HG02798 (cell line): ENCODE measurements around the gene DCLRE1C.
"Not testable (repeated sequence)": the region's sequence is repeated elsewhere in the genome, so short reads cannot be mapped to it uniquely, and the experiment has no call there.

Source experiments
- ATAC-seq: cut with Tn5 transposase; IDR thresholded peaks from one replicate; pipeline ENCODE4 v1.9.1; 2021; ENCODE audit warnings: mild to moderate bottlenecking; ENCODE audit not compliant: unreplicated experiment, poor library complexity

DCLRE1C gene

DNA sequence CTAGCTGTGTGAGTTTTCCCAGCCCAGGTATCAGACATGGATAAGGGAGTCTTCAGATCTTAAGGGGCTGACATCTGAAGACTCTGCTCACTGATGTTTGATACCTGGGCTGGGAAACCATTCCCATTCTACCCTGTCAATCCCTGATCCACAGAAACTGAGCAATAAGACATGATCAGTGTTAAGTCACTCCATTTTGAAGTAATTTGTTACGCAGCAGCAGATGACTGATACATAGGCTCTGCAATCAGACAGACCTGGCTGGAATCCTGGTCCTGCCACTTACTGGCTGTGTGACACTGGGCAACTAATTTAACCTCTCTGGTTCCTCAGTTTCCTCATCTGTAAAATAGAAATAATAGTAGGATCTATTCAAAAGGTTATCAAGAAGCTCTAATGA, 6.6 kb downstream of the DCLRE1C start:
- ATAC-seq, result no peak

DNA sequence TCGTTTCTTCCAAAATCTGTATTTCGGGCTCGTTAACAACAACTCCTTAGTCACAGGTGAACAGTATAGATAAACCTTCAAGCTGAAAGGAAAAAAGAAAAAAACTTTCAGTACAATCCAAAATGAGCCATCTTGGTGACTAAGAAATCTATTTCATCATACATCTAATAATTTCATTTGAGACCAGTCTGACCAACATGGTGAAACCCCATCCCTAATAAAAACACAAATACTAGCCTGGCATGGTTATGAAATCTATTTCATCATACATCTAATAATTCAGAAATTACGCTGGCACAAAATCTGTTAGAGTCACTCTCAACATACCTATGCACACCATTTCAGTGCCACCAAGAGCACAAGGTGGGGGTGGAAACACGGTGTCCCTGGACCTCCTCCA, 8.8 kb downstream of the DCLRE1C start:
- no peak for ATAC-seq

- not testable (repeated sequence) for ATAC-seq
Observed at GRCh38 chr10:14942950-14943338, 11.0 kb downstream of the DCLRE1C start.

GRCh38 chr10:14942147-14942949, 11.5 kb downstream of the DCLRE1C start:
- peak; percentile 95 for ATAC-seq

DNA sequence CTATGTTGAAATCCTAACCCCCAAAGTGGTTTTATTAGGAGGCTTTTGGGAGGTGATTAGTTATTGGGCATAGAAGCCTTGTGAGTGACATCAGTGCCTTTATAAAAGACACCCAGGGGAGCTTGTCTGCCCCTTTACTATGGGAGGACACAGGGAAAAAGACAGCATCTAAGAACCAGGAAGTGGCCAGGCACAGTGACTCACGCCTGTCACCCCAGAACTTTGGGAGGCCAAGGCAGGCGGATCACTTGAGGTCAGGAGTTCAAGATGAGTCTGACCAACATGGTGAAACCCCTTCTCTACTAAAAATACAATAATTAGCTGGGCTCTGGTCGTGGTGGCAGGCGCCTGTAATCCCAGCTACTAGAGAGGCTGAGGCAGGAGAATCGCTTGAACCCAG, 14.9 kb downstream of the DCLRE1C start:
- not testable (repeated sequence) for ATAC-seq

GRCh38 chr10:14936584-14936983, 17.3 kb downstream of the DCLRE1C start:
- ATAC-seq, result no peak

GRCh38 chr10:14930610-14931009, 23.3 kb downstream of the DCLRE1C start:
- no peak for ATAC-seq

DNA sequence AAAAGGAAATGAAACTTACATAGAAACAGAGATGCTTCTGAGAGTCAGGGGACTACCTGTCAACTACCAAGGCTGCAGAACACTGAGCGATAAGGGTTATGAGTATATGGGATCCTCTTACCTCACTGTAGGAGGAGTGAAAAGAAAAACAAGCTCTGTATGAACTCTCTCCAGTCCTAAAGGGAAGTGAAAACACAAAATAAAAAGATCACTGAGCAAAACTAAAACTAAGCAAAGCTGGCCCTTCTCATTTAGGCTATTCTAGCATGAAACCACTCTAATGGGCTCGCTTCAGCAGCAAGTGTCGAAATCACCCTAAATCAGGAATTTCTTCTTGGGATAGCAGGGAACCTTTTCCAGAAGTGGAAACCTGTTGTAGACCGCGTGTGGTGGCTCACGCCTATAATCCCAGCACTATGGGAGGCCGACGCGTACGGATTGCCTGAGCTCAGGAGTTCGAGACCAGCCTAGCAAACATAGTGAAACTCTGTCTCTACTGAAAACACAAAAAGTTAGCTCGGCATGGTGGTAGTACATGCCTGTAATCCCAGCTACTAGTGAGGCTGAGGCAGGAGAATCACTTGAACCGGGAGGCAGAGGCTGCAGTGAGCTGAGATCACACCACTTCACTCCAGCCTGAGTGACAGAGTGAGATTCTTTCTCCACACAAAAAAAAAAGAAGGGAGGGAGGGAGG, 27.0 kb downstream of the DCLRE1C start:
- ATAC-seq, result peak; percentile 97

DNA sequence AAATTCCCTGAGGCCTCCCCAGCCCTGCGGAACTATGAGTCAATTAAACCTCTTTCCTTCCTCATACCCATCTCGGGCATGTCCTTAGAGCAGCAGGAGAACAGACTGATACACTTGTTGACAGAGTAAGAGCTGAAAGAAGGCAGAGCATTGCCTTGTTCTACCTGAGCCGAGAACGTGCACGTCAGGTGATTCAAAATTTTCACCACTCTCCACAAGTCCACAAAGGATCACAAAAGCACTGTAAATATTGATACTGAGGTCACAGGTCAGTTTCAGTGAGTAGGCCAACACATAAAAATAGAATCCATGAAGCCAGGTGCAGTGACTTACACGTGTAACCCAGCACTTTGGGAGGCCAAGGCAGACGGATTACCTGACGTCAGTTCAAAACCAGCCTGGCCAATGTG, 27.8 kb downstream of the DCLRE1C start:
- peak; percentile 11 for ATAC-seq

GRCh38 chr10:14925268-14925667, 28.6 kb downstream of the DCLRE1C start:
- ATAC-seq, result no peak

DNA sequence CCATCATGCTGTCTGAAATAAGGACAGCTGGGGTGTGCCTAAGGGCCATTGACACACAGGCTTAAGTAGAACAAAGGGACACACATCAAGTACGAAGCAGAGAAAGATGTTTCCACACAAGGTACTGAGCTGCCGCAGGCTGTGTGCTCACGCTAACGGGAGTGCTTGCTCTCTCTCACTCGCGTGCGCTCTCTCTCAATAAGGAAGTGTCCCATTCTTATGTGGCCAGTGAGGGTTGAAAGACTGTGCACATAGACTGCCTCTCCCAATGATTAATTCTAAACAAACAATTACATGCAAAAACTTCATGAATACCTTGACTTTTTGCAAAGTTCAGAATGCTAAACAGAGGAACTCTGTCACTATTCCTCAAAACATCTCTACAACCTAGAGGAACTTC, 29.9 kb downstream of the DCLRE1C start:
- ATAC-seq, result no peak

- ATAC-seq, result peak; percentile 36
Observed at GRCh38 chr10:14918964-14919363, 34.9 kb downstream of the DCLRE1C start.

GRCh38 chr10:14917827-14918226, 36.1 kb downstream of the DCLRE1C start:
- ATAC-seq, result no peak

GRCh38 chr10:14916600-14916999, 37.3 kb downstream of the DCLRE1C start:
- no peak for ATAC-seq

GRCh38 chr10:14911801-14912200, 42.1 kb downstream of the DCLRE1C start:
- ATAC-seq, result no peak

DNA sequence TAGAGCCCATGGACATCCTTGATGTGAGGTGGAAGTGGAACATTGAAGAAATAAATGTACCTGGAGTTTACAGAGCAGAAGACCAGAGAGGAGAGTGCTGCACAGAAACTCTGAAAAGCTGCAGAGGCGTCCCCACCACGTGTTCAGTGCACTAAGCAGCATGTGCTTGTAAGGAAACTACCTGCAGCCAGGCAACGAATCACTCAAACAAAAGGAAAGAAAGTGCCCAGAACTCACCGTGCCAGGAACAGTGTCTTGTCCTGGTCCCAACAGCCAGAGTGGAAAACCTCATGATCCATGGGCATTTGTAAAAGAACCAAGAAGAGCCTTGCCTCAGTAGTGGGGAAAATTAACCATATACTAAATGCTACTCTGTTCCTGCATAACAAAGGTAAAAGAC, 42.9 kb downstream of the DCLRE1C start:
- ATAC-seq, result no peak

DNA sequence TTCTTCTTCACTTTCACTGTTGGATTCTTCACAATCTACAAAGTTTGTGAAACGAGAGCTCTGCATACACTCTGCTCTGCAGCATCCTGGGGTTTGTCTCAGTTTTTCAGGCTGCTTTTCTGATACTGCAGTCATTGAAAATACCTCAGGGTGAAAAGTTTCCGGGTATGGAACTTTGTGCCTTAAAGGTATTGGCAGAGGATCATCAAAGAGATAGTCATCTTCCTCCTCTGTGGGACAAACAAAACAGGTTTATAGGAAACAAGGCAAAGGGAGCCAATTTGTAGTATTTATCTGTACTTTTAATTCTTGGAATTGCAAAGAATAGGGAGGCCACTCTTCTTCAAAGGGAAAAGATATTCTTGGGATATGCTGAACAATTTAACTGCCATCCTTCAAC, 44.8 kb downstream of the DCLRE1C start:
- ATAC-seq, result no peak

DNA sequence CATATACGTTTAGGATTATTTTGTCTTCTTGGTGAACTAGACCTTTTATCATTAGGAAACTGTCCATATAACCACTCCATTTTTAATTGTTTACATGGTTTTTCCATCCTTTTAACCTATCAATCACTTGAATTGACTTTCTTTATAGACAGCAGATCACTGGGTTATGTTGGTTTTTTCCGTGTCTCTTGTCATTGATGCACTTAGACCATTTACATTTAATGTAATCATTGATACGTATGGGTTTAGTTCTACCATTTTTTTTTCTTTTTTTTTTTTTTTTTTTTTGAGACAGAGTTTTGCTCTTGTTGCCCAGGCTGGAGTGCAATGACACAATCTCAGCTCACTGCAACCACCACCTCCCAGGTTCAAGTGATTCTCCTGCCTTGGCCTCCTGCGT, 46.3 kb downstream of the DCLRE1C start:
- not testable (repeated sequence) for ATAC-seq

DNA sequence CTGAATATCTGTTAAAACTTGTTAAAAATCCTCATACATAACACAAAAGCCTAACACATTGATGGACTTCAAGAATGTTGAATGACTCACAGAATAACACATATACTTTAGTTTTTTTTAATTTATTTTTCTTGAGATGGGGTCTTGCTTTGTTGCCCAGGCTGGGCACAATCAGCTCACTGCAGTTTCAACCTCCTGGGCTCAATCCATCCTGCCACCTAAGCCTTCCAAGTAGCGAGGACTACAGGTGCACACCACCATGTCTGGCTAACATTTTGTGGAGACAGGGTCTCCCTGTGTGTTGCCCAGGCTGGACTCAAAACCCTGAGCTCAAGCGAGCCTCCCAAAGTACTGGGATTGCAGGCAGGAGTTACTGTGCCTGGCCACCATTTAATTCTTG, 47.1 kb downstream of the DCLRE1C start:
- no peak for ATAC-seq

GRCh38 chr10:14905890-14906289, 48.0 kb downstream of the DCLRE1C start:
- ATAC-seq, result no peak

DNA sequence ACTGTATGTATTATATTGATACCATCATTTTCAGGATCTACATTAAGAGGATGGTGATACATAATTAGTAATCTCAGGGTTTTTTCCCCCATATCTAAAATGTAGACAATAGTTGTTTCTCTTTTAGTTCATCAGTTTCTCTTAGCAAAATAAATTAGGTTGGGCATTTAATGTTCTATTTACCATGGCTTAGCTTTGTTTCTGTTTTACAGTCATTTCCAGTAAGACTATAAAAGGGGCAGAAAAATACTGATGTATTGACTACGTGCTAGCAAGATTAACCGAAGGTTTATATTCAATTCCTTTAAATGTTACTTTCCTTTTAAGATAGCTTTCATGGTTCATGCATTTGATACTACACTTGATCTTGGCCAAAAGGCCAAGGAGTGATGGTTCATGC, 49.0 kb downstream of the DCLRE1C start:
- ATAC-seq, result no peak

GRCh38 chr10:14904316-14904732, 49.6 kb downstream of the DCLRE1C start:
- no peak for ATAC-seq
